HG03520 (cell line): ENCODE measurements around the gene CIART.
A peak's percentile ranks its signal among the peaks of the same experiment; 100 is the strongest.

ENCODE experiments used
- ATAC-seq: cut with Tn5 transposase; IDR thresholded peaks from one replicate; pipeline ENCODE4 v1.9.1; 2021; ENCODE audit warnings: mild to moderate bottlenecking, moderate library complexity; ENCODE audit not compliant: unreplicated experiment

Gene CIART

GRCh38 chr1:150261367-150261766, 21.0 kb upstream of the CIART start:
- ATAC-seq = no peak

GRCh38 chr1:150262388-150263320, 19.7 kb upstream of the CIART start:
- ATAC-seq = no peak

GRCh38 chr1:150263549-150263948, 18.8 kb upstream of the CIART start:
- no peak for ATAC-seq

- no peak for ATAC-seq
Observed at GRCh38 chr1:150267896-150268295, 14.5 kb upstream of the CIART start.

GRCh38 chr1:150268340-150268704, 14.0 kb upstream of the CIART start:
- peak; percentile 14 for ATAC-seq

DNA sequence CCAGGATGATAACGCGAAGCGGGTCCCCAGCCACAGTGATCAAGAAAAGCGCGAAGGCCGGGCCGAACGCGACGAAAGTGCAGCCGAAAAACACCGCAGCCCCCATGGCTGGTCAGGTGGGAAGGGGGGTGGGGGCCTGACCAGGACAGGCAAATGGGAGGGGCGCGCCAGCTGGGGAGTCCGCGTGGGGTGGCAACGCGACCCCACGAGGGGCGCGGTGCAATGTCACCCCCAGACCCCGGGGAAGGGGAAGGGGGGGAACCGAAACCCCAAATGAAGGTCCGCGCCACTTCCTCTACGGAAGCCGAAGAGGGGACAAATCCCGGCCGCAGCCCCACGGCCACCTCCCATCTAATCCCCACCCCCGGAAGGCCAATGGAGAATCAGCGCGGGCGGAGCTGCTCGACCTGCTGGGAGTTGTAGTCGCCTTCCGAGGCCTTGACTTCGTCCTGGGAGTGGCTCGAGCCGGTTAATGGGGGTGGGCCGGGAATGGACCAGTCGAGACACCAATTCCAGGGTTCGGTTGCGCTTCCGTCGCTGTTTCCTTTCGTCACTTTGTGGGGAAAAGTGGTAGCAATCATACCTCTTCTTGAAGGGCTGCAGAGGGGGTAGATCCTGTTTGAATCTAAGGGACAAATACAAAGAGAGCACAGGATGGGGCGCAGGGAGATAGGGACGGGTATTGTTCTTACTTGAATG, 13.5 kb upstream of the CIART start, which contains the start of gene APH1A:
APH1A (minus strand) TSS at position 312 of the 699 bp plus-strand sequence; CDS start at position 106, 206 bp downstream.
- ATAC-seq = peak; percentile 74

DNA sequence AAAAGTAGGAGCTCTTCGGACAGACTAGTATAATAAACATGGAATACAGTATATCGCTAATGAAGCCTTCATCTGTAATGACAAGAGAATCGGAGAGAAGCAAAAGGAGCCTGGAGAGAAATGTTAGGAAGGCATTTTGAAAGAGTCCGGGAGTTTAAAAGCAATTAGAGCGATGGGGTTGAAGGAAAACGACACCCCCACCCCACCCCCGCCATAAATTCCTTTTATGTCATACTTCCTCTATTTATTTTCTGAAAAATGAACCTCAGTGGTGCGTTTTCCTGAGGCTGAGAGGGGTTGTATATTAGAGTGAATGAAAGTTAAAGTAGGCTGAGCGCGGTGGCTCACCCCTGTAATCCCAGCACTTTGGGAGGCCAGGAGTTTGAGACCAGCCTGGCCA, 12.9 kb upstream of the CIART start:
- ATAC-seq = no peak

DNA sequence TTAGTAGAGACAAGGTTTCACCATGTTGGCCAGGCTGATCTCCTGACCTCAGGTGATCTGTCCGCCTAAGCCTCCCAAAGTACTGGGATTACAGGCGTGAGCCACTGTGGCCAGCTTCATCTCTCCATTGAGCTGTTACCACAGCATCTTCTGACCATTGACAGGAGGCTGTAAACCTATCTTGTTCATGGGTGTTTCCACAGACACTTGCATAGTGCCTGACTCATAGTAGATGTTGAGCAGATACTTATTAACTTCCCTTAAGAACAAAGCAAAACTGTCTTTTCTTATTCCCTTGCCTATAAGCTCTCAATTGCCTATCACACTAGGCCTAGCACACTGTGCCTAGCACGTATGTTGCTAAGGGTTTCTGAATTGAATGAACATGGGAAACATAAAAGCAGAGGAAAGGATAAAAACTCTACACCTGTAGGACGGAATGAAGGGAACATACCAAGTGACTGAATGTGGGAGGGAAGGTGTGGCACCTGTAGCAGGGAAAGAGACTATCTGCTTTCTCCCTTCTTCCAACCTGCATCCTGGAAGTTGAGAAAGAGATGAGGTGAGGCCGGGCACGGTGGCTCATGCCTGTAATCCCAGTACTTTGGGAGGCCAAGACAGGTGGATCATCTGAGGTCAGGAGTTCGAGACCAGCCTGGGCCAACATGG, 10.9 kb upstream of the CIART start:
- no peak for ATAC-seq

GRCh38 chr1:150273311-150273710, 9.0 kb upstream of the CIART start:
- no peak for ATAC-seq

DNA sequence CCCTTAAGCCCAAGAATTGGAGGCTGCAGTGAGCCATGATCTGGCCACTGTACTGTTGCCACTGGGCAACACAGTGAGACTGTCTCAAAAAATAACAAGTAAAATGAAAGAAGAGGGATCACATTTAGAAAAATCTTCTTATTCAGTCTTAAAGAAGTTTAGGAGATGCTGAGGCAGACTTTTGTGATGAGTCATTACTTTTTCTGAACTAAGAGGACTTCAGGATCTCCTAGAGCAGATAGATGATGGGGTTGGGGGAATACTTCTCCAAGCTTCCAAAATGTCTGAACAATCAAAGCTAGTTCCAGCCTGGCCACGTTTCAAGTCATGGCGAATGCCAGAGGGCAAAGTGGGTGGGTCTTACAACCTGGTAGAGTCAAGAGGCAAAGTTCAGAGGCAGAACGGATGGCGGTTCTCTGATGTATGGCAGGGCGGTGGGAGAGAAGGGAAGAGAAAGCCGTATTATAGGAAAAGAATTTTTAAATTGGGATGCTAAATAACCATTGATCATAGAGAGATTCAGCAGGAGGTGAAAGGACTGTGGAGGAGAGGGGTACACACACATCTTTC, 2.1 kb upstream of the CIART start:
- no peak for ATAC-seq

GRCh38 chr1:150281221-150281757, 1.1 kb upstream of the CIART start:
- no peak for ATAC-seq

GRCh38 chr1:150282558-150282958, 204 bp downstream of the CIART start:
- no peak for ATAC-seq

- ATAC-seq = no peak
Observed at GRCh38 chr1:150283260-150283659, 906 bp downstream of the CIART start.

DNA sequence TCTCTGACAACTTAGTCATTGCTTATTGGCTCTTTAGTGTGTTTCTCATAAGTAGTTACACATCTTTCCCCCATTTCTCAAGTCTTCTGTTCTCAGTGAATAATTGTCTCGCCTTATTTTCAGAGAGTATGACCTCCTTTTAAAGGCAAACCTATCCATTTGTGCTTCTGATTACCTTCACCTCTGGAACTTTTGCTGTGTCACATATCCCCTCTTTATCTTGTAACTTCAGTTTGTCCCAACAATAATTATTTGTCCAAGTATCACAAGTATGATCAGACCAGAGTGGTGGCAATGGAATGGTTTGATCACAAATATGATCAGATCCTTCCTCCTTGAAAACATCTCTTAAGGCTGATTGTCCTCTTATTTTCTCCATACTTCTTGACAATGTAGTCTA, 6.0 kb downstream of the CIART start:
- ATAC-seq = no peak

GRCh38 chr1:150288822-150289221, 6.5 kb downstream of the CIART start:
- no peak for ATAC-seq

GRCh38 chr1:150293433-150294253, 11.3 kb downstream of the CIART start, which contains the start of gene MRPS21:
Gene MRPS21, plus strand, starts transcription at chr1:150293861. Its CDS starts 506 bp downstream, at chr1:150294367.
- peak; percentile 97 for ATAC-seq

DNA sequence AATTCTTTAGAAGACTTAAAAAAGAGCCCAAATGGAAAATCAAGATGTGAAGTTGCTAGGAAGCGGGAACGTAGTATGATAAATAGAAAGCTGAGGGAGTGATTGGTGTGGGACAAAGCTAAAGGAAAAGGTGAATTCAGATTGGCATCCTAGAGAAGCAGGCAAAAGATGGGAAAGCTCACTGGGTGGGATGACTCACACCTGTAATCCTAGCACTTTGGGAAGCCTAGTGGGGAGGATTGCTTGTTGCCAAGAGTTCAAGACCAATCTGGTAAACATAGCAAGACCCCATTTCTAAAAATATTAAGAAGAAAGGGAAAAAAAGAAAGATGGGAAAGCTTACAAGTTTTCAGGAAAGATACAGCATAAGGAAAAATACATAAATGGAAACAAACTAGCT, 13.1 kb downstream of the CIART start:
- ATAC-seq = no peak

DNA sequence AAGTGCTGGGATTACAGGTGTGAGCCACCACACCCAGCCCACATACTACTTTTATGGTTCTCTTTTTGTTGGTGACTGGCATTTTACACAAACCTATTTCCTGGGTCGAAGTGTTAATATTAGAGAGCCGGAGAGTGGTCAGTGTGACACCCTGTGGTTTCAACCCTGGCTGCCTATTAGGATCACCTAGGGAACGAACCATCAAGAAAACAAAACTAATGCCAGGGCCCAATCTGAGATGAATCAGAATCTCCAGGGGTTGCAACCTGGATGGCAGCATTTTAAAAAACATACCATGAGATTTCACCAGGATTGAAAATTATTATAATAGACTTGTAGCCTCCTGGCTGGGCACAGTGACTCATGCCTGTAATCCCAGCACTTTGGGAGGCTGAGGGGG, 17.4 kb downstream of the CIART start:
- no peak for ATAC-seq

- no peak for ATAC-seq
Observed at GRCh38 chr1:150302338-150302737, 20.0 kb downstream of the CIART start.

GRCh38 chr1:150302902-150303301, 20.5 kb downstream of the CIART start:
- ATAC-seq = no peak
